ENCODE data around the gene DDN. TPM values are rescaled to one million over a fixed set of nuclear protein-coding genes. Genes with fewer than 3 reads are reported as not detected.
A peak's percentile ranks its signal among the peaks of the same experiment; 100 is the strongest.

The DDN gene
- total and polyA plus RNA-seq, 2 donors from 2014 or later, result 27.0 TPM; not detected in 1

- intact Hi-C loops (cut with DNase I), result no loop called here
- no peak for TF ChIP-seq CTCF (IDR thresholded peaks at IDR 0.05; ENCODE audit: borderline replicate concordance, extremely low read depth, insufficient read depth)
- H3K9ac ChIP-seq (ENCODE audit: low read length in 3 of 3), result no peak overlapping the region
These were observed 29.1 kb downstream of the DDN start for GRCh38 chr12:48969833-48970701.

GRCh38 chr12:48969160-48969771 lies 29.9 kb downstream of the DDN start:
- DNase-seq (no peak), FAIRE-seq (no peak)
- H3K9ac ChIP-seq (ENCODE audit: low read length in 3 of 3), result no peak overlapping the region
- TF ChIP-seq CTCF (IDR thresholded peaks at IDR 0.05; ENCODE audit: borderline replicate concordance, extremely low read depth, insufficient read depth), result no peak
- peaks cover 0 to 10% (median 2%) of the 10 kb centered on the region in 3 donors for H3K4me1 ChIP-seq (ENCODE audit: control insufficient read depth in 2 of 3, insufficient read depth in 2 of 3, low read depth in 1 of 3, low read length in 3 of 3)
- intact Hi-C loops (cut with DNase I), result no loop called here
- no peak overlapping the region for H3K4me3 ChIP-seq (ENCODE audit: low read length in 3 of 3)
- no peaks in the 10 kb centered on the region for H3K9me3 ChIP-seq (ENCODE audit: control insufficient read depth in 2 of 3, insufficient read depth in 1 of 3, low read length in 3 of 3)
- peaks cover 38% of the 10 kb centered on the region for H3K27me3 ChIP-seq (ENCODE audit: control insufficient read depth, insufficient read depth, low read length)
- H3K36me3 ChIP-seq (ENCODE audit: control insufficient read depth in 2 of 3, insufficient read depth in 3 of 3, low read length in 3 of 3), result no peaks in the 10 kb centered on the region
- no peak overlapping the region for H3K27ac ChIP-seq (ENCODE audit: low read depth in 2 of 2, low read length in 2 of 2)

More at GRCh38 chr12:48969833-48970701, 29.1 kb downstream of the DDN start:
- no peaks in the 10 kb centered on the region for H3K9me3 ChIP-seq (ENCODE audit: control insufficient read depth in 2 of 3, insufficient read depth in 1 of 3, low read length in 3 of 3)
- H3K27ac ChIP-seq (ENCODE audit: low read depth in 2 of 2, low read length in 2 of 2), result no peak overlapping the region
- peaks cover 42% of the 10 kb centered on the region for H3K27me3 ChIP-seq (ENCODE audit: control insufficient read depth, insufficient read depth, low read length)
- no peak overlapping the region for H3K4me3 ChIP-seq (ENCODE audit: low read length in 3 of 3)
- H3K36me3 ChIP-seq (ENCODE audit: control insufficient read depth in 2 of 3, insufficient read depth in 3 of 3, low read length in 3 of 3), result no peaks in the 10 kb centered on the region
- peak in 4 of 5 donors; percentile 43 to 66 (median 58) for DNase-seq
- FAIRE-seq, result no peak
- peaks cover 0 to 10% (median 2%) of the 10 kb centered on the region in 3 donors for H3K4me1 ChIP-seq (ENCODE audit: control insufficient read depth in 2 of 3, insufficient read depth in 2 of 3, low read depth in 1 of 3, low read length in 3 of 3)

- H3K9ac ChIP-seq (ENCODE audit: low read length in 3 of 3), result no peak overlapping the region
- TF ChIP-seq CTCF (IDR thresholded peaks at IDR 0.05; ENCODE audit: borderline replicate concordance, extremely low read depth, insufficient read depth), result no peak
These were observed 30.7 kb downstream of the DDN start for GRCh38 chr12:48968467-48968866.

More at GRCh38 chr12:48968467-48968866, 30.7 kb downstream of the DDN start:
- Histone ChIP-seq H3K4me3 (ENCODE audit: low read length in 3 of 3) (no peak overlapping the region), H3K4me1 (ENCODE audit: control insufficient read depth in 2 of 3, insufficient read depth in 2 of 3, low read depth in 1 of 3, low read length in 3 of 3) (peaks cover 0 to 10% (median 2%) of the 10 kb centered on the region in 3 donors), H3K27ac (ENCODE audit: low read depth in 2 of 2, low read length in 2 of 2) (no peak overlapping the region), H3K36me3 (ENCODE audit: control insufficient read depth in 2 of 3, insufficient read depth in 3 of 3, low read length in 3 of 3) (no peaks in the 10 kb centered on the region), H3K9me3 (ENCODE audit: control insufficient read depth in 2 of 3, insufficient read depth in 1 of 3, low read length in 3 of 3) (no peaks in the 10 kb centered on the region), H3K27me3 (ENCODE audit: control insufficient read depth, insufficient read depth, low read length) (peaks cover 32% of the 10 kb centered on the region)
- no peak for DNase-seq
- FAIRE-seq, result no peak
- intact Hi-C loops (cut with DNase I), result no loop called here
